ENCODE measurements around the gene DGAT2.
"Not testable (repeated sequence)": the region's sequence is repeated elsewhere in the genome, so short reads cannot be mapped to it uniquely, and the experiment has no call there.

Gene DGAT2

DNA sequence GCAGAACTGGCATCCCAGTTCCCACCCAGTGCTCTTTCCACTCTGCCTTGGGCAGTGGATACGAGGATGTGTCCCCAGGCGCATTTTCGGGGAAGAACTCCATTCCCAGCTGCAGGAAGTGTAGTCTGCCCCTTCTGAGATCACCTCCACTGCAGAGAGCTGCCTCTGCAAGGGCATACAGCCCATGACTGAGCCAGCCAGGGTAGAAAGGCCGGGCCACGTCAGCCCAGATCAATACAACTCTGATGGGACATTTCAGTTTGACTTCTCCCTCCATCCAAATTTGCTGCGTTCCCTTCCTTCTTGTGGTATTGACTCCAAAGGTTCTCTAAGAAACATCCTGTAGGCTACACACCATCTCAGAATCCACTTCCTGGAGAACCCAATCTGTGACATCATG is 31.3 kb upstream of the DGAT2 start:
- Histone ChIP-seq H3K4me2 (ENCODE audit: insufficient read depth, low read length) (no peak overlapping the region), H3K4me3 (ENCODE audit: low read depth in 1 of 2, low read length in 2 of 2) (no peak overlapping the region), H4K20me1 (ENCODE audit: insufficient read depth, low read length) (no peaks in the 10 kb centered on the region), H2AFZ (ENCODE audit: low read depth, low read length) (no peak overlapping the region), H3K27ac (ENCODE audit: low read length) (no peak overlapping the region), H3K9ac (ENCODE audit: low read depth, low read length) (no peak overlapping the region), H3K36me3 (ENCODE audit: insufficient read depth, low read length) (no peaks in the 10 kb centered on the region), H3K4me1 (ENCODE audit: insufficient read depth, low read length) (no peaks in the 10 kb centered on the region), H3K79me2 (ENCODE audit: insufficient read depth, low read length) (no peaks in the 10 kb centered on the region), H3K9me3 (ENCODE audit: insufficient read depth, low read length, severe bottlenecking) (no peaks in the 10 kb centered on the region), H3K27me3 (ENCODE audit: insufficient read depth, low read length, poor library complexity) (peaks cover 40% of the 10 kb centered on the region)
- DNase-seq (no peak), ATAC-seq (ENCODE audit: insufficient read depth, low read depth) (no peak)
- TF ChIP-seq, protein P1, sequence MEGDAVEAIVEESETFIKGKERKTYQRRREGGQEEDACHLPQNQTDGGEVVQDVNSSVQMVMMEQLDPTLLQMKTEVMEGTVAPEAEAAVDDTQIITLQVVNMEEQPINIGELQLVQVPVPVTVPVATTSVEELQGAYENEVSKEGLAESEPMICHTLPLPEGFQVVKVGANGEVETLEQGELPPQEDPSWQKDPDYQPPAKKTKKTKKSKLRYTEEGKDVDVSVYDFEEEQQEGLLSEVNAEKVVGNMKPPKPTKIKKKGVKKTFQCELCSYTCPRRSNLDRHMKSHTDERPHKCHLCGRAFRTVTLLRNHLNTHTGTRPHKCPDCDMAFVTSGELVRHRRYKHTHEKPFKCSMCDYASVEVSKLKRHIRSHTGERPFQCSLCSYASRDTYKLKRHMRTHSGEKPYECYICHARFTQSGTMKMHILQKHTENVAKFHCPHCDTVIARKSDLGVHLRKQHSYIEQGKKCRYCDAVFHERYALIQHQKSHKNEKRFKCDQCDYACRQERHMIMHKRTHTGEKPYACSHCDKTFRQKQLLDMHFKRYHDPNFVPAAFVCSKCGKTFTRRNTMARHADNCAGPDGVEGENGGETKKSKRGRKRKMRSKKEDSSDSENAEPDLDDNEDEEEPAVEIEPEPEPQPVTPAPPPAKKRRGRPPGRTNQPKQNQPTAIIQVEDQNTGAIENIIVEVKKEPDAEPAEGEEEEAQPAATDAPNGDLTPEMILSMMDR (IDR thresholded peaks at IDR 0.05; ENCODE audit: borderline replicate concordance, extremely low read depth, low read length, poor library complexity, severe bottlenecking), result no peak
- no peak for TF ChIP-seq EZH2 (IDR thresholded peaks at IDR 0.05; ENCODE audit: borderline replicate concordance, low read depth, low read length, severe bottlenecking)

DNA sequence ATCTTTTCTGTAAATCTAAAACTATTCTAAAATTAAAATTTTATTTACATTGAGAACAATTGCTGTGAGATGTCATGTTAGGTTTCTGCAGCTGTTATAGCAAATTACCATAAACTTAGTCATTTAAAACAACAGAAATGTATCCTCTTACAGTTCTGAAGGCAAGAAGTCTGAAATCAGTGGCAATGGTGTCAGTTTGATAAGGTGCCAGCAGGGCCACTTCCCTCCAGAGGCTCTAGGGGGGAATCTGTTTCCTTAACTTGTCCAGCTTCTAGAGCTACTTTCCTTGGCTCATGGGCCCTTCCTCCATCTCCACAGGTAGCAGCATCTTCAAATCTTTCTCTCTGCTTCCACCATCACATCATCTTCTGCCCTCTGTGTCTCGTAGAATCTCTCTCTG is 27.9 kb upstream of the DGAT2 start:
- ATAC-seq (ENCODE audit: insufficient read depth, low read depth), result no peak

DNA sequence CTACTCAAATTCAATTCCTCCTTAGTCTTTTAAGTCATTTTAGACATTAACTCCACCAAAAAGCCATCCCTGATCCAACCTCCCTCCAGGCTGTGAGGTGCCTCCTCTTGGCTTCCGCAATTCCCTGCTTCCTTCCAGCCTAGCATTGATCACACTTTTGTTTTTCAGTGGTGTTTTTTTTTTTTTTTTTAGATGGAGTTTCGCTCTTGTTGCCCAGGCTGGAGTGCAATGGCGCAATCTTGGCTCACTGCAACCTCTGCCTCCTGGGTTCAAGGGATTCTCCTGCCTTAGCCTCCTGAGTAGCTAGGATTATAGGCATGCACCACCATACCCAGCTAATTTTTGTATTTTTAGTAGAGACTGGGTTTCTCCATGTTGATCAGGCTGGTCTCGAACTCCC is 25.4 kb upstream of the DGAT2 start:
- not testable (repeated sequence) for H3K9ac ChIP-seq (ENCODE audit: low read depth, low read length); H3K79me2 ChIP-seq (ENCODE audit: insufficient read depth, low read length); H4K20me1 ChIP-seq (ENCODE audit: insufficient read depth, low read length); DNase-seq; H3K27ac ChIP-seq (ENCODE audit: low read length); H3K36me3 ChIP-seq (ENCODE audit: insufficient read depth, low read length); H3K4me3 ChIP-seq (ENCODE audit: low read depth in 1 of 2, low read length in 2 of 2); H3K9me3 ChIP-seq (ENCODE audit: insufficient read depth, low read length, severe bottlenecking); H3K4me2 ChIP-seq (ENCODE audit: insufficient read depth, low read length); ATAC-seq (ENCODE audit: insufficient read depth, low read depth); H2AFZ ChIP-seq (ENCODE audit: low read depth, low read length); H3K4me1 ChIP-seq (ENCODE audit: insufficient read depth, low read length)
- peaks cover 23% of the 10 kb centered on the region for H3K27me3 ChIP-seq (ENCODE audit: insufficient read depth, low read length, poor library complexity)

More for the DNA sequence above, 27.9 kb upstream of the DGAT2 start:
- Histone ChIP-seq H3K4me3 (ENCODE audit: low read depth in 1 of 2, low read length in 2 of 2) (no peak overlapping the region), H3K4me1 (ENCODE audit: insufficient read depth, low read length) (no peaks in the 10 kb centered on the region), H3K27ac (ENCODE audit: low read length) (no peak overlapping the region), H3K36me3 (ENCODE audit: insufficient read depth, low read length) (no peaks in the 10 kb centered on the region), H4K20me1 (ENCODE audit: insufficient read depth, low read length) (no peaks in the 10 kb centered on the region), H3K27me3 (ENCODE audit: insufficient read depth, low read length, poor library complexity) (peaks cover 29% of the 10 kb centered on the region), H3K9me3 (ENCODE audit: insufficient read depth, low read length, severe bottlenecking) (no peaks in the 10 kb centered on the region), H2AFZ (ENCODE audit: low read depth, low read length) (no peak overlapping the region), H3K4me2 (ENCODE audit: insufficient read depth, low read length) (no peak overlapping the region), H3K9ac (ENCODE audit: low read depth, low read length) (no peak overlapping the region), H3K79me2 (ENCODE audit: insufficient read depth, low read length) (no peaks in the 10 kb centered on the region)
- DNase-seq, result no peak
- TF ChIP-seq, protein P1 (IDR thresholded peaks at IDR 0.05; ENCODE audit: borderline replicate concordance, extremely low read depth, low read length, poor library complexity, severe bottlenecking), result no peak
- TF ChIP-seq EZH2 (IDR thresholded peaks at IDR 0.05; ENCODE audit: borderline replicate concordance, low read depth, low read length, severe bottlenecking), result no peak

DNA sequence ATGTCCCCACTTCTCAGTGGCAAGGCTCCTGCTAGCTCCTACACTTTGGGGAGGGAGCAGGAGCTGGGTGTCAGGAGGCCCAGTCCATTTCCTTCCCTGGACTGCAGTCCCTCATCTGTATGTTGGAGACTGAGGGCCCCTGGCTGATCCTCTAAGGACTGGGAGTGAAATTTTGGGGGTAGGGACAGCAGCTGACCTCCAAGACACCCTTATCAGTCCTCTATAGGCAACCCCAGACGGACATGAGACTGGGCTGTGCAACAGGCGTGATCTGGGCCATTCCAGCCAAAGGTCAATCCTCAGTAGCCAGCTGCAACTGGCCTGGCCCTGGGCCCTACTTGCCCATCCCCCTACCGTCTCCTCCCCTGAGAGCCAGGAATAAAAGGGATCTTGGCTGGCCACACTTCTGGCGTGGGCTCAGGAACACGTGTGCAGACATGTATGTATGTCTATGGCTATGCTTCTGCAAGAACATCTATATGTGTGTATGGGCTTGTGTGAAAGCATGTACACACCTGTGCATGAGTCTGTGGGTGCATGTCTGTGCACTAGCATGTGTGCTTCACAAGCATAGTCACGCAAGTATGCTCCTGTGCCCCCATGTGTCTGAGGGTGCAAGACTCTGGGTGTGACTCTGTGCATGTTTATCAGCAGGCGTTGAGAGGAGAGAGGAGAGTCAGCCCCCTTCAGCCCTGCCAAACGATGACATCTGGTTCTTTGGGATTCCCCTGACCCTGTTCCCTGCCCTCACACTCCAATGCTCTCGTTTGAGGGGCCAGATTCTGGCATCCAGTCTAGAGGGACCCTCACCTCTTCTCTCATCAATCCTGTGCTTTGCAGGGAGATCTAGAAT is 24.6 kb upstream of the DGAT2 start:
- TF ChIP-seq, protein P1 (IDR thresholded peaks at IDR 0.05; ENCODE audit: borderline replicate concordance, extremely low read depth, low read length, poor library complexity, severe bottlenecking), result no peak
- no peak for TF ChIP-seq EZH2 (IDR thresholded peaks at IDR 0.05; ENCODE audit: borderline replicate concordance, low read depth, low read length, severe bottlenecking)
- H3K27ac ChIP-seq (ENCODE audit: low read length), result no peak overlapping the region
- DNase-seq (no peak), ATAC-seq (ENCODE audit: insufficient read depth, low read depth) (no peak)
- H3K27me3 ChIP-seq (ENCODE audit: insufficient read depth, low read length, poor library complexity), result peaks cover 23% of the 10 kb centered on the region
- no peaks in the 10 kb centered on the region for H4K20me1 ChIP-seq (ENCODE audit: insufficient read depth, low read length)
- H2AFZ ChIP-seq (ENCODE audit: low read depth, low read length), result no peak overlapping the region
- H3K4me1 ChIP-seq (ENCODE audit: insufficient read depth, low read length), result no peaks in the 10 kb centered on the region
- H3K9me3 ChIP-seq (ENCODE audit: insufficient read depth, low read length, severe bottlenecking), result no peaks in the 10 kb centered on the region
- no peaks in the 10 kb centered on the region for H3K36me3 ChIP-seq (ENCODE audit: insufficient read depth, low read length)
- H3K4me2 ChIP-seq (ENCODE audit: insufficient read depth, low read length), result no peak overlapping the region
- H3K9ac ChIP-seq (ENCODE audit: low read depth, low read length), result no peak overlapping the region
- H3K4me3 ChIP-seq (ENCODE audit: low read depth in 1 of 2, low read length in 2 of 2), result no peak overlapping the region
- H3K79me2 ChIP-seq (ENCODE audit: insufficient read depth, low read length), result no peaks in the 10 kb centered on the region
